GM18499 (cell line): ENCODE results near the gene OPN1MW3.
"Not testable (repeated sequence)": the region's sequence is repeated elsewhere in the genome, so short reads cannot be mapped to it uniquely, and the experiment has no call there.

ENCODE experiments used
- ATAC-seq: cut with Tn5 transposase; IDR thresholded peaks from one replicate; pipeline ENCODE4 v1.9.1; 2021; ENCODE audit warnings: moderate number of reproducible peaks; ENCODE audit not compliant: insufficient read depth, unreplicated experiment

OPN1MW3 gene

GRCh38 chrX:154295664-154296310, 38.4 kb downstream of the OPN1MW3 start, which contains the start of gene TKTL1:
Gene TKTL1 (plus strand): TSS chrX:154295795. CDS start chrX:154295860, 65 bp downstream.
- ATAC-seq, result no peak

- ATAC-seq, result no peak
Observed at GRCh38 chrX:154296731-154297130, 39.3 kb downstream of the OPN1MW3 start.

DNA sequence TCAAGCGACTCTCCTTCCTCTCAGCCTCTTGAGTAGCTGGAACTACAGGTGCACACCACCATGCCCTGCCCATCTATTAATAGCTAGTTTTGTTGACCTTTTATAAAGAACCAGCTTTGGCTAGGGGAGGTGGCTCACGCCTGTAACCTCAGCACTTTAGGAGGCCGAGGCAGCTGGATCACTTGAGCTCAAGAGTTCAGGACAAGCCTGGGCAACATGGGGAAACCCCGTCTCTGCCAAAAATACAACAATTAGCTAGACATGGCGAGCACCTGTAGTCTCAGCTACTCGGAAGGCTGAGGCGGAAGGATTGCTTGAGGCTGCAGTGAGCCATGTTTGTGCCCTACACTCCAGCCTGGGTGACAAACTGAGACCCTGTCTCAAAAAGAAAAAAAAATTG, 40.9 kb downstream of the OPN1MW3 start:
- ATAC-seq, result no peak

GRCh38 chrX:154300816-154301215, 43.4 kb downstream of the OPN1MW3 start:
- no peak for ATAC-seq

GRCh38 chrX:154302998-154303397, 45.6 kb downstream of the OPN1MW3 start:
- not testable (repeated sequence) for ATAC-seq

- no peak for ATAC-seq
Observed at GRCh38 chrX:154303476-154303875, 46.1 kb downstream of the OPN1MW3 start.

DNA sequence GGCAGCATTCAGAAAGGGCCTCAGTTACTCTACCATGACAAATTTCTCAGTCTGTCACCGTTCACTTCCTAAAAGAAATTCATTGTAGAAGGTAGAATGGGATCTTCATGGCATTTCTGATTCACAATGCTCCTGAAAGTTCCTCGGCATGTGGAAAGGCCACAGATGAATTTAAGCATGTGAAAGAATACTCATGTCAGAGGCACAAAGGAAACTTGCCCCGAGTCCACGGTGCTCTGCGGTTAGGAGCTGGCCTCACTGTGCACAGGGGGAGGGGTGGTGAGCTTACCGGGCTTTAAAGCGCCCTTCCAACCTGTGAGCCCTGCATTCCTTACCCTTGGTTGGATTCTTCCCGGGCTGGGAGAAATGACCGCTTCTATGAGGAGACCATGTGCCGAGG, 47.5 kb downstream of the OPN1MW3 start:
- ATAC-seq, result no peak

DNA sequence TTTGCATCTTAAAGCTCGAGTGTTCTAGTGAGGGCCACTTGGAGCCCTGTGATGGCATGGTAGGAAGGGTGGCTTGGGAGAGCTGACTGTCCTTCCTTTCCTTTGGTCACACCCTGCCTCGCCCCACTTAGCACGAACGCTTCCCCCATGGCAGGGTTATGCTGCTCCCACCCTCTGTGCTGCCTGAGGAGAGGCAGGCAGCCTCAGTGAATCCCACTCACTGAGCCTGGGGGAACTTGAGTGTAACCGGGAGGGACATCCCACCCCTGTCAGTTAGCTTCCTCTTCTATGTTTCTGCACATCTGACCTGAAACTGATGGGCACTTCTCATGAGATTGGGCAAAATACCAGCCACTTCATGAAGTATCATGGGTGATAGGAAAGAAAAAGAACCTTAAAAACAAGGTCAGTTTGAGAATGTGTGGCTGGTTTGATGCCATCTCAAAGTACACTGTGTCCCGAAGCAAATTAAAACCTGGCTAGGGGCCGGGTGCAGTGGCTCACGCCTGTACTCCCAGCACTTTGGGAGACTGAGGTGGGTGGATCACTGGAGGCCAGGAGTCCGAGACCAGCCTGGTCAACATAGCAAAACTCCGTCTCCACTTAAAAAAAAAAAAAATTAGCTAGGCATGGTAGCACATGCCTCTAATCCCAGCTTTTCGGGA, 48.3 kb downstream of the OPN1MW3 start:
- ATAC-seq, result no peak

DNA sequence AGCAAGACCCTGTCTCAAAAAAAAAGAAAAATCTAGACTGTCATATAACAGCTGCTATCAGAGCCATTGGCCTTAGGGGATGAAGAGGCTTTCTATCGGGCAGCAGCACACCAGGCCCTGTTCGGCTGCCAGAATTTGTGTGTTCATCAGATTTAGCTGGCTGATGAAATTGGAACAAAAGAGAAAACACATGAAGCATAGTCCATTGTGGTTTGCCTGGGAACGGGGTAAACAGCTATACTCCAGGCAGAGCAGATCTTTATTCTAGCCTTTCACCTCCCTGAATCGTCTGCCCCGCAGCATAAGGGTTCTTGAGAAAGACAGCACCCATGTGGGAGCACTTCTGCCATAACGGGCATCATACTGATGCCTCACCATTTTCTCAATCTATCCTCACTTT, 49.8 kb downstream of the OPN1MW3 start:
- ATAC-seq, result no peak

DNA sequence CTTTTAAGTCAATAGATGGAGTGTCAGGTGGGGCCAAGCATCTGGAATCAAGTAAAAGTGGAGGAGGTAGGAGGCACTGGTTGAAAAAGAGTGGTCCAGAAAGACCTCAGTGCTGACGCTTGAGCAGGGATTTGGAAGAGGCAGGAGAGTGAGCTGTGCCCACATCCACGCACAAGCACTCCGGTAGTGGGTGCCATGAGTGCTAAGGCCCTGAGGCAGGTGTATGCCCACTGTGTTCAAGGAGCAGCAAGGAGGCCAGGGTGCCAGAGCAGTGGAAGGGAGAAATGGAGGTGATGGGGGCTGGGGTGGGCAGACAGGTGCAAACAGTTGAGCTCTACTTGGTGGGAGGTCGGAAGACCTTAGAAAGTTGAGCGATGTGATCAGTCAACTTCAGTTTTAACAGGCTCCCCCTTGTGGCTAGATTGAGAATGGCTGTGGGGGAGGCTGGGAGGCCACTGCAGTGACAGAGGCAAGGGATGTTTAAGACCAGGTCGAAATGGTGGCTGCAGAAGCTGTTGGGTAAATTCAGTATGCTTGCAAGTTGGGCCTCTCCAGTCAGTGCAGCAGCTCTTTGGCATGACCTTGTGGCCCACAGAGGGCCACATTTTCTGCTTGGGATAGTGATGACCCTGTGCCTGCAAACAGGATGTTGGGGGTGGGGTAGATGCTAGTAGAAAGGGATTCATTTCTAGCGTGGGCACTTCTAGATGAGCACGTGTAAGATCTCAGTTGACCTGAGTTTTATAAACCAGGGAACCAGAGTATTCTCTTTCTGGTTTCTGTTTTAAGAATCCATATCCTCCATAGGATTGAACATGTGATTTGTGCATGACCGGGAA, 50.9 kb downstream of the OPN1MW3 start:
- ATAC-seq, result no peak

DNA sequence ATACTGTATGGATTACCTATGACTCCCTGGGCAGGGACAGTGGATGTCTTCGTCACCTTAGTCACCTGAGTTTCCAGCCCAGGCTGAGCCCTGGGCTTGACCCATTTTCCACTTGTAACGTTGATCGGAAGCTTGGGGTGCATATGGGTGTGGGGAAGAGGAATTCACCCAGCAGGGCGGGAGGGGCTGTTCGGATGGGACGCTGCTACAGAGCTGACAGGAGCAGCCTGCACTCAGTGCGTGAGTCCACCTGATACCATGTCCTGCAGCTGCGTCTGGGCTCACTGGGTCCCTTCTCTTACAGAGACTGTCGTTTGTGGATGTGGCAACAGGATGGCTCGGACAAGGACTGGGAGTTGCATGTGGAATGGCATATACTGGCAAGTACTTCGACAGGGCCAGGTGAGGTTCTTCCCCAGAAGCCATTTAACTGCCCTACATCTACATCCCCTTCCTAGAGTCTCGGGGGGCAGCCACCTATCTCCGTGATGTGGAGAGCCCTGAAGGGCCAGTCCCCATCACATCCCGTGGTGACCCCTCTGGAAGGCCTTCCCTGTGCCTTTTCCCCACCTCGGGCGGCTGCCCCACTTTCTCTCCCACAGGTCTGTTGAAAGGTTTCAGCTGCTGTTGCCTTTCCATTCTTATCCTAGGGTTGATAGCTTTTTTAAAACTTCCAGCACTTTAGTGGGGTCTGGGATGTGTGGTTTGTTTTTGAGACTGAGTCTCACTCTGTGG, 51.8 kb downstream of the OPN1MW3 start:
- no peak for ATAC-seq

DNA sequence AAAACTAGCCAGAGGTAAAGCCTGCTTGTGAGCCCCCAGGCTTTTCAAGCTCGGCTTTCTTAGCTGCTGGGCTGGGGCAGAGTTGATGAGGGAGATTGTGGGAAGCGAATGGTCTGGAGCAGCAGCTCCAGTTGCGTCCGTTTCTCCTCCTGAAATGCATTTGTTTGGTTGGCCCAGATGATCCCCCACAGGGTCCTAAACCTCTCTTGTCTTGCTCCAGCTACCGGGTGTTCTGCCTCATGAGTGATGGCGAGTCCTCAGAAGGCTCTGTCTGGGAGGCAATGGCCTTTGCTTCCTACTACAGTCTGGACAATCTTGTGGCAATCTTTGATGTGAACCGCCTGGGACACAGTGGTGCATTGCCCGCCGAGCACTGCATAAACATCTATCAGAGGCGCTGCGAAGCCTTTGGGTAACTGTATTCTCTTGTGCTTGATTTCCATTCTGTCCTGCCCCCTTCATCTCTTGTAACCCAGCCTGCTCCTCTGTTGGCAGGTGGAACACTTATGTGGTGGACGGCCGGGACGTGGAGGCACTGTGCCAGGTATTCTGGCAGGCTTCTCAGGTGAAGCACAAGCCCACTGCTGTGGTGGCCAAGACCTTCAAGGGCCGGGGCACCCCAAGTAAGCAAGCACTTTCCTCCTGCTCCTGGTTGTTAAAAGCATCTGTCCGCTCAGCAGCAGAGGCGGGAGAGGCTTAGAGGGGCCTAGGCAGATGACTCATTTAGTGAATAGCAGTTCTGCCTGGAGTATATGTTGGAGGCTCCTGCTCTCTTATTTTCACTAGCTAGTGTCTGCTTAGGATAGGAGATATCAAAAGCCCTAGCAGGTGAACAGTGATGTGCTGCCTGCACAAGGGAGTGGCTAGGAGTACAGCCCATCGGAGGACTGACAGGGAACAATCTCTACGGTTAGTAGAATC, 53.5 kb downstream of the OPN1MW3 start:
- no peak for ATAC-seq

- no peak for ATAC-seq
Observed at GRCh38 chrX:154312116-154312515, 54.7 kb downstream of the OPN1MW3 start.

- ATAC-seq, result no peak
Observed at GRCh38 chrX:154313147-154313546, 55.8 kb downstream of the OPN1MW3 start.

DNA sequence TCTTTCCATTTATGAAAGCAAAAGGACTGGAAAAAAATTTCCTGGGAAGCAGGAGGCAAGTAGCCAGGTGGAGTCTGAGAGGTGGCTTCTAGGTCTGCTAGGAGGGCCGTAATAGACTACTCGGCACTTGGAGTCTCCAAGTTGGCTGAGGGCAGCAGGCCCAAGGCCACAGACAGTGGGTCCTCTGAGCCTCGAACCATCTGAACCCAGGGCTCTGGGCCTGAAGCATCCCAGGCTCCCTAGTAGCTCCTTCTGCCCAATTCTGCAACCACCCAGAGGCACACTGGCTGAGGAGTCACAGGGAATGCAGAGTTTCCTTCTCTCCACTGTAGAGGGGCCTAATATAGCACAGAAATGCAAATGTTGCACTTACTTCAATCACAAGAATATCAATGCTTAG, 58.0 kb downstream of the OPN1MW3 start:
- ATAC-seq, result no peak

- no peak for ATAC-seq
Observed at GRCh38 chrX:154317391-154317995, 60.1 kb downstream of the OPN1MW3 start.

DNA sequence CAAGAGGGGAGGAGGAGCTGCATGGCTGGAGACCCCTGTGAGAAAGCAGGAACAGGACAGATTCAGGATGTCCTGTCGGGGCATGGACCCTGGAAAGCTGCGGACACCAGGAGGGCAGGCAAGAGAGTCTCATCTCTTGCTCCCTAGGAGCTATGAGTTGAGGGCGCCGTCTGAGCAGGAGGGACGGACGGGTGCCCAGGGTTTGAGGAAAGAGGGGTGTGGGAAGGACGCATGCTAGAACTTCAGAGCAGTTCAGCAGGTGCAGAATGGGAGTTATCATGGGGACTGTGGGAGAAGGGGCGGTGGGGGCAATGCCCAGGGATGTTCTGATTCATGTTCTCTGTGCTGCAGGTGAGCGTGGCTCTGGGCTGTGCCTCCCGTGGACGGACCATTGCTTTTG, 63.0 kb downstream of the OPN1MW3 start:
- no peak for ATAC-seq
